Measurements from ENCODE around the gene FBXO15. TPM values are rescaled to one million over a fixed set of nuclear protein-coding genes. Genes with fewer than 3 reads are reported as not detected.

FBXO15 gene
- total RNA-seq, 2 donors from 2014 or later, result 0.30 TPM; not detected in 1

DNA sequence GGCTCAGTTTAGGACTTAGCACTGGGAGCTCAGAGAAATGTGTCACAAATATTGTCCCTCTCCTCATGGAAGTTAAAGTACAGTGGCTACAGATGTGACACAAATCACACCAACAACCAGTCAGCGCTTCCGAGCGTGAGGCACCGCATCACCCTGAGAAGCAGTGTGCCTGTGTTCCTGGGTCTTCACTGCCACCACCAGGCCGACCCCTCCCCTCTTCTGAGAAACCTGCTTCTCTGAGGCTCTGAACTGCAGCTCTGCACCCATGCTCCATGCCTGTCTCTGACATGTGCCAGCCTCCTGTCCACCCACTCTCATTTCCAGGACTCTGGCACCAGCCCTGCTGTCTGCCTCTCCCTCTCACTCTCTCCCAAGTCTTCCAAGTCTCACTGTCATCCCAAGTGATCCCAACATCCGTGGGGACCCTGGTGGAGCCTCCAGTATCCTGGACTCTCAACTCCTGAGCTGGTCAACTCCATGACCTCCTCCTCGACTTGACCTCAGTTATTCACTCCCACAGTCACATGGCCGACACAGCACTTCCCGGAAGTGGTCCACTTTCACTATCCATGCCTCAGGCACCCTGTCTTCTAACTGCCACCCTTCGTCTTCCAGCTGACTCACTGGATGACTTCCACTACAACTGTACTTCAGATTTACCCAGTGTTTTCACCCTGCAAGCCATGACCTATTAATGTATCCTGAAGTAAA lies 73.5 kb downstream of the FBXO15 start:
- Histone ChIP-seq H3K4me1 (no peaks in the 10 kb centered on the region), H3K27me3 (no peaks in the 10 kb centered on the region), H3K36me3 (no peaks in the 10 kb centered on the region), H3K9me3 (no peaks in the 10 kb centered on the region), H3K4me3 (no peak overlapping the region), H3K27ac (no peak overlapping the region)
- no peak for DNase-seq (ENCODE audit: low spot score)
- no peak for TF ChIP-seq CTCF (IDR thresholded peaks at IDR 0.05)

DNA sequence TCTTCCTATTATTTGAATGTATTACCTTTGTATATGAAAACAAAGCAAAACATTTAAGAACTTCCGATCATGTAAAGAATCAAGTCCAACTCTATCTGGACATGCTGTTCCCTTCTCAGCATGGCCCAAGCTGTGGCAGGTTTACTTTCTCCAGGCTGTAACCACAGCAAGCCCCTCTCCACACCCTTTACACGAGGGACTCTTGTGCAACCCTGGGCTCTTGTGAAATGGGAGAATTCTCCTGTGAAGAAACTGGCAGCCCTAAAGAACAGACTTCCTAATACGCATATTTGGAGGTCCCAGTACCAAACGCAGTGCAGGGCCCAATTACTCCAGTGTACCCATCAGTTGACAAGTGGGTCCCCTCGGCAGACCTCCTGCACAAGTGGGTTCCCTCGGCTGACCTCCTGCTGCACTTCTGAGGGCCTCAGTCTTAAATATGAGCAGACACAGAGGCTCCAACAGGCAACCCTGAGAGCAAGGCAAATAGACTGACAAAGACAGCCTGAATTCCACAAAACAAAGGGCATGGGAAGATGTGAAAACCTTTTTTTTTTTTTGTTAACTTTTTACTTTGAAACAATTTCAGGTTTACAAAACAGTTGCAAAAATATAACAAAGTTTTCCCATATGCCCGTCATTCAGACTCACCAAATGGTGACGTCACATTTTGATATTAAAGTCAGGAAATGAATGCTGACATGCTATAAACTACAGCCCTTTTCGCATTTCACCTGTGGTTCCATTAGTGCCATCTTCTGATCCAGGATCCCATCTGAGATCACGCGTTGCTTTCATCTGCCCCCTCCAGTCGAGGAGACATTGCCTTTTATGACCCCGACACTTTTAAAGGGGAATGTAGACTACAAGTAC lies 78.2 kb downstream of the FBXO15 start:
- H3K27me3 ChIP-seq, result no peaks in the 10 kb centered on the region
- H3K4me3 ChIP-seq, result no peak overlapping the region
- no peak overlapping the region for H3K27ac ChIP-seq
- no peaks in the 10 kb centered on the region for H3K36me3 ChIP-seq
- TF ChIP-seq CTCF (IDR thresholded peaks at IDR 0.05), result no peak
- DNase-seq (ENCODE audit: low spot score), result no peak
- H3K4me1 ChIP-seq, result no peaks in the 10 kb centered on the region
- H3K9me3 ChIP-seq, result no peaks in the 10 kb centered on the region

DNA sequence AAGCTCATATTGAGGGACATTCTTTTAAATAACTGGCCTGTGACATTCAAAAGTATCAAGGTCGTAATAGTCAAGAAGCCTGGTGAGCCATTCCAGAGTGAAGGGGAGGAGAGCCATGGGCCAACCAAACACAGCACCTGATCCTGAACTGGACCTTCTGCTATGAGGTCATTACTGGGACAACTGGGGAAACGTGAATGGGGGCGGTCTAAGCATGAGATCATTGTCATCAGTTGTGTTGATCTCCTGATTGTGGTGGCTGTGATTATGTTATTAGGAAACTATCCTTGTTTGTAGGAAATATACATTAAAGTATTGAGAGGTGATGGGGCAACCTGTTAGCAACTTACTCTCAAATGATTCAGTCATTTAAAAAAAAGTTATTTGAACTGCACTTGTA lies 79.3 kb downstream of the FBXO15 start:
- TF ChIP-seq CTCF (IDR thresholded peaks at IDR 0.05), result no peak
- Histone ChIP-seq H3K27ac (no peak overlapping the region), H3K27me3 (no peaks in the 10 kb centered on the region), H3K4me3 (no peak overlapping the region), H3K9me3 (no peaks in the 10 kb centered on the region), H3K36me3 (no peaks in the 10 kb centered on the region), H3K4me1 (no peaks in the 10 kb centered on the region)
- DNase-seq (ENCODE audit: low spot score), result no peak

DNA sequence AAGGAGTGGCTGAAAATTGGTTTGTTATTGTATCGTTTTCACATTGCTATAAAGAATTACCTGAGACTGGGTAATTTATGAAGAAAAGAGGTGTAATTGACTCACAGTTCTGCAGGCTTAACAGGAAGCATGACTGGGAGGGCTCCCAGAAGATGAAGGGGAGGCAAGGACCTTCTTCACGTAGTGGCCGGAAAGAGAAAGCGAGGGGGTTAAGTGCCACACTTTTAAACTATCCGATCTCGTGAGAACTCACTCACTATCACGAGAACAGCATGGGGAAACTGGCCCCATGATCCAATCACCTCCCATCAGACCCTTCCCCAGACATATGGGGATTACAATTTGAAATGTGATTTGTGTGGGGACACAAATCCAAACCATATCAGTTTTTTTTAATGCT lies 81.6 kb downstream of the FBXO15 start:
- TF ChIP-seq CTCF (IDR thresholded peaks at IDR 0.05), result no peak
- Histone ChIP-seq H3K9me3 (no peaks in the 10 kb centered on the region), H3K36me3 (no peaks in the 10 kb centered on the region), H3K27ac (no peak overlapping the region), H3K27me3 (no peaks in the 10 kb centered on the region), H3K4me1 (no peaks in the 10 kb centered on the region), H3K4me3 (no peak overlapping the region)
- DNase-seq (ENCODE audit: low spot score), result no peak

DNA sequence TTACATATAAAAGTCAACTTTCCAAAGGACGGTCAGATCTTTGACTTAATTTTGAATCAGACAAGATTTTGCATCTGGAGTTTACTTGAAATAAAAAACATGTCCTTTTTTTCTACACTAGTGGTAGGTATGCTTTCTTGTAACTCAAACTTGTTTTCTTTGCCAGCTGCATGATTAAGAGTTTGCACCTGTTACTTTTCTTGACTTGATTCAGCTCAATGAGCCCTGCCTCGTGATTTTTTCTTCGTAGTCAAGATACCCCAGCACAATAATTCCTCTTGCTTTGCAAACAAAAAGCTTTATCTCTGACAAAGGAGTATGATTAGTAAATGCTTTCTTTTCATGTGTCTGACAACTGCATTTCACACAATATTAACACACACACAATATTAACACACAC lies 82.3 kb downstream of the FBXO15 start:
- Histone ChIP-seq H3K9me3 (no peaks in the 10 kb centered on the region), H3K4me1 (no peaks in the 10 kb centered on the region), H3K4me3 (no peak overlapping the region), H3K36me3 (no peaks in the 10 kb centered on the region), H3K27ac (no peak overlapping the region), H3K27me3 (no peaks in the 10 kb centered on the region)
- TF ChIP-seq CTCF (IDR thresholded peaks at IDR 0.05), result no peak
- no peak for DNase-seq (ENCODE audit: low spot score)
